Inflammatory macrophage treated with lipopolysaccharide for 1 hour (primary cell): ENCODE measurements around the gene SYT15.
"Not testable (repeated sequence)": the region's sequence is repeated elsewhere in the genome, so short reads cannot be mapped to it uniquely, and the experiment has no call there.

Experiments used
- DNase-seq, 2 donors: peaks; one replicate each; pipeline ENCODE4 v3.0.0-alpha.2; 2020 to 2022

Gene SYT15

DNA sequence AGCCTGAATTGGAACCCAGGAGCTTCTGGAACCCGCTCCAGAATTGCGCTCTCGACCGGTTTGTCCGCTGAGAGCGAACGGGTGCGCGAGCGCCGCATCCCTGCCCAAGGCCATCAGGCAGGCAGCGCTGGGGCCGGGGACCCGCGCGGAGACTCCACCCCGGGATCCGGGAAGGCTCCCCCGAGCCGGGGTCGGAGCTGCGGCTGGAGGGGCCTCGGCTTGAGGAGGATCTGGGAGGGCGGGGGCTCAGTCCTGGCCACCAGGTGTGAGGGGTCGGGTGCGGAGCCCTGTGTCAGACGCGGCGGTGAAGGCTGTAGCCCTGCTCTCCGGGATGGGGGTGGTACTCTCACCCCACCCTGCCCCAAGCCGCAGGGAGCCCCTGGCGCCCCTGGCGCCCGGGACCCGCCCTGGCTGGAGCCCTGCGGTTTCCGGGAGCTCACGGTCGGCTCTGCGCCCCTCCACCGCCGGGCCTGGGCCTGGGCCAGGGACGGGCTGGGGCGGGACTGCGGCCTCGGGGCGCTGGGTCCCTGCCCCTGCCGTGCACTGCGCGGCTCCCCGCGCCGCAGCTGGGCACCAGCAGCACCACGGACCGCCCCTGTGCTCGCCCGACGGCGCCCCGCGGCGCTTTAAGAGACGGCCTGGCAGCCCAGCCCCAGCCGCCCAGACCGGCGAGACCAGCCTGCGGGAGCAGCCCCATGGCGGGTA, at the start of gene SYT15:
Gene SYT15 (plus strand): TSS at position 655 of the 705 bp plus-strand sequence. CDS start 41 bp downstream, at position 696.
- DNase-seq = not testable (repeated sequence)

DNA sequence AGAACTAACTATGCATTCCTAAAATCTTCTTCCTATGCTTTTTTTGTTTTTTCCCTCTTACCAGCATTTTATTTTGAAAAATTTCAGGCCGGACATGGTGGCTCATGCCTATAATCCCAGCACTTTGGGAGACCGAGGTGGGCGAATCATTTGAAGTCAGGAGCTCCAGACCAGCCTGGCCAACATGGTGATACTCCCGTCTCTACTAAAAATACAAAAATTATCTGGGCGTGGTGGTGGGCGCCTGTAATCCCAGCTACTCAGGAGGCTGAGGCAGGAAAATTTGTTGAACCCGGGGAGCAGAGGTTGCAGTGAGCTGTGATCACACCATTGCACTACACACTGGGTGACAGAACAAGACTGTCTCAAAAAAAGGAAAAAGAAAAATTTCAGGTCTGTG, 49.2 kb upstream of the SYT15 start:
- not testable (repeated sequence) for DNase-seq

DNA sequence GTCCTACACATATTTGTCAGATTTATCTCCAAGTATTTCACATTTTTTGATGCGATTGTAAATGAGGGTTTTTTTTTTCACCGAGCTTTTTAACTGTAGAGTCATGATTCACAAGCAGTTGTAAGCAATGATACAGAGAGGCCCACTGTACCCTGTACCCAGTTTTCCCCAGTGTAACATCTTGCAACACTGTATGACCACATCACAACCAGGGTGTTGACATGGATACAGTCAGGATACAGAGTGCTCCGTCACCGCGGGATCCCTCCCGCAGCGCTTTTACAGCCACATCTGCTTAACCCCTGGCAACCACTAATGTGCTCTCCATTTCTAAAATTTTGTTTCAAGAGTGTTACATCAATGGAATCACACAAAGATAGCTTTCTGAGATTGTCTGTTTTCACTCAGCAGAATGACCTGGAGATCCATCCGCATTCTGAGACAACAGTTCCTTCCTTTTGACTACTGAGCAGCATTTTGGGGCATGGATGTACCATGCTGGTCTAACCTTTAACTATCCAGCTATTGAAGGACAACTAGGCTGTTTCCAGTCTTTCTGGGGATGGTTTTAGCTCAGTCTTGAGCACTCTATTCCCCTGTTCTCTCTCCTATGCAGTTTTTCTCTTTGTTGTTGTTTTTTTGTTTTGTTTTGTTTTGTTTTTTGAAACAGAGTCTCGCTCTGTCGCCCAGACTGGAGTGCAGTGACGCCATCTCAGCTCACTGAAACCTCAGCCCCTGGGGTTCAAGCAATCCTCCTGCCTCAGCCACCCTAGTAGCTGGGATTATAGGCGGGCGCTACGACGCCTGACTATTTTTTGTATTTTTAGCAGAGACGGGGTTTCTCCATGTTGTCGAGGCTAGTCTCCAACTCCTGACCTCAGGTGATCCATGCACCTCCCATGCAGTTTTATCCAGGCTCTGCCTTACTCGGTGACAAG, 48.4 kb upstream of the SYT15 start:
- DNase-seq = no peak

DNA sequence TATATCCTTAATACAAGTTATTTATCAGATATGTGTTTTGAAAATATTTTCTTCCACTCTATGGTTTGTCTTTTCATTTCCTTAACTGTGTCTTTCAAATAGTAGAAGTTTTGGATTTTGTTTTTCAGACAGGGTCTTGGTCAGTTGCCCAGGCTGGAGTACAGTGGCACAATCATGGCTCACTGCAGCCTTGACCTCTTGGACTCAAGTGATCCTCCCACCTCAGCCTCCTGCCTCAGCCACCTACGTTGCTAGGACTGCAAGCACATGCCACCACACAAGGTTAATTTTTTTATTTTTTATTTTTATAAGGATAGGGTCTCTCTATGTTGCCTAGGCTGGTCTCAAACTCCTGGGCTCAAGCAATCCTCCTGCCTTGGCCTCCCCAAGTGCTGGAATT, 46.7 kb upstream of the SYT15 start:
- DNase-seq = not testable (repeated sequence)

DNA sequence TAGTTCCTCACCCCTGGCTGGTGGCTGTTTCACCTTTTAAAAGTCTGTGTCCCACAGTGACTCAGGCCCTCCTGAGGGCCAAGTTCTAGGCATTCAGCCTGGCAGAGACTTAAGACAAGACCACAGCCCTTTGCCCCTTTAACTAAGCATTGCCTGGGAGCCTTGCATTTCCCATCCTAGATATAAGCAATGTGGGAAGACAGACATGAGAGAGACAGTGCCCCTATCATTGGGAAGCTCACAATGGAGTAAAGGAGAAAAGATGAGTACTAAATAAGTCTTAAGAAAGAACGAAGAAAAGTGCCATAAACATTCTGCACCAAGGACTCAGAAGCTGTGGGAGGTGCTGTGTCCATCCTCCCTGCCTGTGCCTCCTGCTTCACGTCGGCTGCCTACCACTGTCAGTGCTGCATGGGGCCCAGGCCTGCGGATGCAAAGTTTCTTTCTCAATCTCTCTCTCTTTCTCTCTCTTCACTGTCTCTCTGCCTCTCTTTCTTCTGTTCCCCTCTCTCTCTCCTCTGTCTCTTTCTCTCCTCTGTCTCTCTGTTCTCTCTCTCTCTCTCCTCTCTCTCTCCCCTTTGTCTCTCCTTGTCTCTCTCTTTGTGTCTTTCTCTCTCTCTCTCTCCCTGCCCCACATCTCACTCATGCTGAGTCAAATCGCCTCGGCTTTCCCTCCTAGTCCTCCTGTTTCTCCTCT, 44.0 kb upstream of the SYT15 start:
- no peak for DNase-seq

DNA sequence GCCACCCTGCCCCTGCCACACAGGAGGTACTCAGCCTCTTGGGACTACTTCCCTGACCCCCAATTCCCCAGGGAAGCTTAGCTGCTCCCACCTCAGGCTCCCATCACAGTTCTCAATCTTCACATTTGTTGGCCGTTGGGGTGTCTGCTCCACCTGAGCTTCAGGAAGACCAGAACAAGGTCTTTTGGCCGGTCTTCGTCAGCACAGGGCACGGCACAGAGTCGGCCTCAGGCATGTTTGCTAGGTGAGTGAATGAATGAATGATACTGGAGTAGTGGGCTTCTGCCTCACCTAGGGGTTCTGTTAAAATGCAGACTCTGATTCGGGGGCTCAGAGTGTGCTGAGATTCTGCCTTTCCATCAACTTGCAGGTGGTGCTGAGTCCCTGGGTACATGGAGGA, 42.8 kb upstream of the SYT15 start:
- no peak for DNase-seq

DNA sequence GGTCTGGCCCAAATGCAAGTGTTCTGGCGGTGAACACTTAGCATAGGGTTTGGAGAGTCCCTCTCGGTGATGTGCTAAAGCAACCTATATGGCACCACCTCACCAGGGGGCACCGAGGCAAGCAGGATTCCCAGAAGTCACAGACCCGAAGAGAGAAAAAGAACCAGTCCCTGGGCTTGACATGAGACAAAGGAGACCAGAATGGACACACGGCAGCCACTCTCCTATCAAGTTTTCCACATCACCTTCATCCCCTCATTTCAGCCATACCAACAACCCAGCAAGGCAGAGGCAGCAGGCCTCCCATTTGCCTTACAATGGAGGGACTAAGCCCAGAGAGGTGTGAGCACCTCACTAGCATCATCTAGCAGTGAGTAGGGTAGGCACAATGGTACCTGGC, 42.1 kb upstream of the SYT15 start:
- DNase-seq = no peak

DNA sequence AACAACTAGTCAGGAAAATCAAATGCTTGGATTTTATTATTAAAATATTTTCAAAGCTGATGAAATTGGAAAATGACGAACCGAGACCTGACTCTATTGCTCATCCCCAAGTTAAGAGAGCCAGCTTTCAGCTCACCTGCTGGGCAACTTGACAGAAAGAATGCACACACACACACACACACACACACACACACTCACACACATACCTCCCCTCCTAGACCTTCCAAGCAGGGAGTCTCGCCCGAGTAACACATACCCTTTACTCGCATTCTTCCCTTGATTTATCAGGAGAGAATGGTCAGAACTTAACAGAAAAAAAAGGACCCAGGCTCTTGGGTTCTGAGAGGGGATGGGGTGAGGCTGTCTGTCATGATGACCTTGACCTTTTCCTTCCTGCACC, 41.6 kb upstream of the SYT15 start:
- DNase-seq = no peak

DNA sequence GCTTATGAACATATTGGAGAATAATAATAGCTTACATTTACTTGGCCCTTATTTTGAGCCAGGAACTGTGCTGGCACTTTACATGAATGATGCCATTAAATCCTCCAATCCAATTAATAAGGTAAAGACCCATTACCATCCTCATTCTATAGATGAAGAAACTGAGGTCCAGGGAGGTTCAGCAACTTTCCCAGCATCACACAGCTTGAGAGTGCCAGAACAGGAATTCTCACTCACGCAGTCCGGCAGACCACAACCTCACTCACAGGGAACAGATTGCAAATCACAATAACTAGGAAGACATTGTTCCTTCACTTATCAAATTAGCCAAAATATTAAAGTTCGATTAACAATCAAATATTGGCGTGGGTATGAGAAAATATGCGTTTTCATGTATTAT, 40.8 kb upstream of the SYT15 start:
- no peak for DNase-seq

DNA sequence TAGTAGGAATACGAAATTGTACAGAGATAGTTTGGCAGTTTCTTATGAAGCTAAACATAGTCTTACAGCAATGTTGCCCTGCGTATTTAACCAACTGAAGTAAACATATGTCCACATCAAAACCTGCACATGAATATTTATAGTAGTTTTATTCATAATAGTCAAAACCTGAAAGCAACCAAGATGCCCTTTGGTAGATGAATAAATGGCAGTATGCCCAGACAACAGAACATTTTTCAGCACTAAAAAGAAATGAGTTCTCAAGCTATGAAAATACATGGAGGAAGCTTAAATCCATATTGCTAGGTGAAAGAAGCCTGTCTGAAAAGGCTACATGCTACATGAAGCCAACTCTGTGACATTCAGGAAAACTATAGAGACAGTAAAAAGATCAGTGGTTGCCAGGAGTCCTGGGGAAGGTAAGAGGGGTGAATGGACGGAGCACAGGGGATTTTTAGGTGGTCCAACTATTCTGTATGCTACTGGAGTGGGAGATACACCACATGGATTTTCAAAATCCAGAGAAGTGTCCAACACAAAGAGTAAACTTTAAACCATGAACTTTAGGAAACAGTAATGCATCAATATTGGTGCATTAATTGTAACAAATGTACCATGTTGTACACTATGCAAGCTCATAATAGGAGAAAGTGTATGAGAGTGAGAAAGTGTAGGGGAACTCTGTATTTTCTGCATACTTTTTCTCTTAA, 40.1 kb upstream of the SYT15 start:
- DNase-seq = no peak

DNA sequence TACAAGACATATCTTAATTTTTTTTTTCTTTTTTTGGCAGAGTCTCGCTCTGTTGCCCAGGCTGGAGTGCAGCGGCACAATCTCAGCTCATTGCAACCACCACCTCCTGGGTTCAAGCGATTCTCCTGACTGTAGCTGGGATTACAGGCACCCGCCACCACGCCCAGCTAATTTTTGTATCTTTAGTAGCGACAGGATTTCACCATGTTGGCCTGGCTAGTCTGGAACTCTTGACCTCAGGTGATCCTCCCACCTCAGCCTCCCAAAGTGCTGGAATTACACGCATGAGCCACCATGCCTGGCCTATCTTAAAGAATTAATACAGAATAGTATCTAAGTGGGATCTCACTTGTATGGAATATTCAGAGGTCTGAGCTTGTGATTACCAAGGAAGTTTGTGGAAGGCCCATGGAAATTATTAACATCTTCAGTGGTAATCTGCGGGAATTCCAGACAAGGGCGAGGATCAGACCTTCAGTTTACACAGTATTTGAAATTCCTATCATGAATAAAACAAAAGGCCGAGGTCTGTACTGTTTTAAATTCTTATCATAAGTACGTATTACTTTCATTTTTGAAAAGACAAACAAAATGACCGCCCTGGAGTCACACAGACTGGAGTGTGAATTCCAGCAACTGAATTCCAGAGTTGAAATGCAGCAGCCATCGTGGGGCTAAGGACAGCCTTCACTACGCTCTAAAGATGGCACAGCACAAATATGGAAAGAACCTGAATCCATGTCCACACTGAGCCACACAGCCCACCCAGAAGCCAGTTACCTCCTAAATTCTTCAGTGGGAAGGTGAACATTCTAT, 39.1 kb upstream of the SYT15 start:
- no peak for DNase-seq

DNA sequence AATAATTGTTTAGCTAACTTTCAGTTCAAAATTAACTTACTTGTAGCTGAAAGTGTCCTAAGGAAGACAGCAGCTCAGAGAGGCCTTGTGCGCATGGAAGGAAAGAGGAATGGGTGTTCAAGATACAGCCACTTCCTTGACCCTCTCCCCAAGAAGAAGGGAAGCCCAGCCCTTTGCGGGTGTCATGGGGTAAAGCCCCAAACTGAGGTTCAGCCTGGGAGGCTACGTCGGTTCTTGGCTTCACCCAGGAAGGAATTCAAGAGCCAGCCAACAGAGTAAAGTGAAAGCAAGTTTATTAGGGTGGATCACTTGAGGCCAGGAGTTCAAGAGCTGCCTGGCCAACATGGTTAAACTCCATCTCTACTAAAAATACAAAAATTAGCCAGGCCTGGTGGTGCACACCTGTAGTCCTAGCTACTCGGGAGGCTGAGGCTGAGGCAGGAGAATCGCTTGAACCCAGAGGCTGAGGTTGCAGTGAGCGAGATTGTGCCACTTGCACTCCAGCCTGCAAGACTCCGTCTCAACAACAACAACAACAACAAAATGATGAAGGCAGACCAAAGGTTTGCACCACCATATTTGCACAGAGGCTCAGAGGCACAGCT, 38.4 kb upstream of the SYT15 start:
- no peak for DNase-seq

DNA sequence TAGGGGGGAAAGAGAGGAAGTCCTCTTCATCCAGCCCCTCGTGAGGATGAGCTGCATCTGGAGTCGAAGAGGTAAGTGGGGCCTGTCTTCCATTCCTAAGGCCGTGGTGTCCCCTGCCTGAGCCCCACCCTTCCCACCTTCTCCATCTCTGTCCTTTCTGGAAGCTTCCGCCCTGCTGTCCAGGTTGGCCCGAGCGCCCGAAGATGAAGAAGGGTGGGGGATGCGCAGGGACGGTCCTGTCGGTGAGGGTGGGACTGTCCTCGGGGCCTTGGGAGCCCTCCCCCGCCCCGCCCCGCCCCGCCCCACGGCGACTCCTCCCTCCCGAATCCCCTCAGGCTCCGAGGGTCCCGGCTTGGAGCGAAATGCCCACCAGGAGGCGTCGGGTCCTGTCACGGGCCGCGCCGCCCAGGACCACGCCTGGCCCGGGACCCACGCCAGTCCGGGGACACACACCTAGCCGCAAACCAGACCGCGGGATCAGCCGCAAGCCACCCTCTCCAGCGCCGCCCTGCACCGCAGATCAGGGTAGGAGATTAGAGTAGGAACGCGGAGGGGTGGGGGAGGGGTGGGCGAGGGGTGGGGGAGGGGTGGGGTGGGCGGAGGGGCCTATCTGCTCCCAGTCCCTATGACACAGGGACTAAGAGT, 37.8 kb upstream of the SYT15 start:
- no peak for DNase-seq

DNA sequence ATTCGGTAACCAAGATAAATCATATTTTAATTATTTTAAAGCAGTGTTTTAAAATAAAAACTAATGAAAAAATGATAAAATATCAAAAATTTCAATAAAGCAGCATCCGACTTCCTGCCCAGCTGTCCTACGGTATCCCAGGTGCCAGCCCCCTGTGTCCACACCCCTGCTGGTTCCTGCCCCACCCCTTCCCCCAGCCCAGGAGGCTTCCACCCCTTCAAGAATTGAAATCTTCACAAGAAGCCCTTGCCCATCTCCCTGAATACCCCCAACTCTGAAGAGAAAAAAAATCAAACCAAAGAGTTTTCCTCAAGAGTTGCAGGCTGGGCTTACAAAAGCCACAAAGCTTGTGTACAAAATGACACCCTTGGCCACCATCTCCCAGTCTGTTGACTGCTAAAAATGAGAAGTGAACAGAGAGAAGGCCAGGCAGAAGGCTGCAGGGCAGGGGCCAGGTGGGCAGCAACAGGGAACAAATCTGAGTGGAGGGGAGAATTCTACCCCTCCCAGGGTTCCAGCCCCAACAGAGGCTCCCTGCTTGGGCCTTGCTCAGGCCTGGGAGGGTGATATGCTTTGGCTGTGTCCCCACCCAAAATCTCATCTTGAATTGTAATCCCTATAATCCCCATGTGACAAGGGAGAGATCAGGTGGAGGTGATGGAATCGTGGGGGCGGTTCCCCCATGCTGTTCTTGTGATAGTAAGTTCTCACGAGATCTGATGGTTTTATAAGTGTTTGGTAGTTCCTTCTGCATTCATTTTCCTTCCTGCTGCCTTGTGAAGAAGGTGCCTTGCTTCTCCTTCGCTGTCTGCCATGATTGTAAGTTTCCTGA, 37.0 kb upstream of the SYT15 start:
- DNase-seq = no peak

DNA sequence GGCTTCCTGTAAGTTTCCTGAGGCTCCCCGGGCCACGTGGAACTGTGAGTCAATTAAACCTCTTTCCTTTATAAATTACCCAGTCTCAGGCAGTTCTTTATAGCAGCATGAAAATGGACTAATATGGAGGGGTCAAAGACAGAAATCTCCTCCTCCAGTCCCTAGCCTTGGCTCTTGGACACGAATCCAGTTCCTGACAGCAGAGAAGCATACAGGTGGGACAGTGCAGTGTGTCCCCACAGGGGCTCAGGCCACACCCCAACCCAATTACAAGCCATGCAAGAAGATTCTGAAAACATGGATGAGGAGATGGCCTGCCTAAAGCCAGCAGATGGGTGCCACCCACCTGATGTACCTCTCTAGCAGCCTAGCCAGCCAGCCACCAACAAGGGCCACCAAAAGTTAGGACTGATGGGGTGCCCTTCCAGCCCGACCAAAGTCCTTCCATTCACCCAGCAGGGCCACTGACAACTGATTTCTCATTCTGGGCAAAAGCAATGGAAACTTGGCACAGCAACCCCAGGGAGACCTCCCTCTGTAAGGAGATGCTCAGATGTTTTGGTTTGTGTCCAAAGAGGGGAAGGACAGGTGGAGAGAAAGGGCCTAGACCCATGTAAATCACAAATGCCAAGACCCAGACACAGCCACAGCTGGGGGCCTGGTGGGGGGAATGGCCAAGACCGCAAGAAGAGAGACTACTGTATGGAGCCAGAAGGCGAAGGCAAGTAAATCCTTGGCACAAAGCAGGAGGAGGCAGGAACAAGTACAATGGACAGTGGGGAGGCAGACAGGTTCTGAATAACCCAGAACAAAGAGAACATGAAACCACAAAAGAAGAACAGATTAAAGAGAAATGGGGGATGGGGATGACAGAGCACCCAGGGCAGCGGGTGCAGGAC, 36.1 kb upstream of the SYT15 start:
- no peak for DNase-seq

DNA sequence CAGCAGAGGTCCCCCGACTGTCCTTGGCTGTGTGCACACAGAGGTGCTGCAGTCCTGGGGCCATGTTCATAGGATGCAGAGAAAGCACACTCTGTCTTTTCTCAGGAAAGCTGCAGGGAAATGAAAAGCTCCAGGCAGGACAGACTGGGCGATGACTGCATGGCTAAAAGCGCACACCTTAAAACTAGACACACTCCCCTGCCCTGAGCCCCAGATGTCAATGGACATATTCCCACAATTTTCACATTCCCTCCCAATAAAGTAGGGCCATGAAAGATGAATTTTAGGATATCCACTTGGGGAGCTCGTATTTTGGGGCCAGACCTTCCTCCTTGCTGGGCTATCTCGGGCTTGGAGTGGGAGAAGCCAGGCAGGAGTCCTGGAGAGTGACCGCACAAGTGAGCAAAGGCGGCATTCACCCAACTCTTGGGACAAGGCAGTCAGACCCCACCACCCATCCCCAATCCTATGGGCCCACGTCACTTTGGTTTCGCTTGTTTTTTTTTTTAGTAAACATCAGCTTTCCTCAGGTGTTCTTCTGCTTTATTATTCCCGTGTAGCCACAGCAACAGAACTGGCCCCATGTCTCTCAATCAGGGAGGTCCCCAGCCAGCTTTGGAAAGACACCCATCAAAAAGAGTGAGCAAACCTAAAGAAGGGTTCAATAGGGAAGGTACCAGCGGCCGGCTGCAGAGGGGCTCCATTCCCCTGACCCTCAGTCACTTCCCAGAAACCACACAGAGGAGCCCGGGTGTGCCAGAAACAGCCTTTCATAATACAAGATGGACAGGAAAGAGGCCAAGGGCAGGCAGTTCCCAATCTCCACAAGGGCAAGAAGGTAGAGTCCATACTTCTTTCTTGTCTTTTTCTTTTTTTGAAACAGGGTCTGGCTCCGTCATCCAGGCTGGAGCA, 35.2 kb upstream of the SYT15 start:
- no peak for DNase-seq

DNA sequence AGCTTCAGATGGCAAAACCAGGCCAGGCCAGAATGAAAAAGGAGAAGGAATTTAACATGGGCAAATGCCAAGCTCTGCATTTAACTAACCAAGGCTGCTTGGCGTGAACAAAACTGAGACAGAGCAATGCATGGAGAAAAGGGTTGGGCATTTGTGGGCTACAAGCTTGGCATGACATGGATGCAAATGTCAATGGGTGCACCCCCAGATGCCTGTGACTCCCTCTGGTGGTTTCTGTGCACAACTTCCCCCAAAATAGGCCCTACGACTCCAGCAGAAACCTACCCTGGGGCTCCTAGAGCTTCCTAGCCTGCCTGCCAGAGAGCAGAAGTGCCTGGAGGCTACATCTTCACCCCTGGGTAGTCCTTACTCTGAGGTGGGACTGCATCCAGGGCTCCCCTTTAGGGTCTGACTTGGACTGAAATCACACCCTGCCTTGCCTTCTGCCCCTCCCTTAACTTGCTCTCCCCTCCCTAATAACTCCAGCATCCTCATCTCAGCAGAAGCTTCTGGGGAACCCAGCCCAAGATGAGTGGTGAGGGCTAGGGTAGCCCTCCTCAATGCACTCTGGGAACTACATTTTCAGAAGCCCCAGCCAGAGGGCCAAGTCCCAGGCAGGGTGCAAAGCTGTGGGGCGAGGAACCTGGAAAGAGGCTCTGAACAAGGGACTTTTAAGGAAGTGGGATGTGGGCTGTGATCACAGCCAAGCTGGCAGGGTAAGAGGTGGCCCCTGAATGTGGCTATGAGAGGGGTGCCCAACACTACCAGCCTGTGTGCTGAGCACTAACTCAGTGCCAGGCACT, 33.7 kb upstream of the SYT15 start:
- DNase-seq = peak; percentile 24 to 28
